DOHH2 (cell line): Measurements from ENCODE around the gene KAZALD1.
A peak's percentile ranks its signal among the peaks of the same experiment; 100 is the strongest.

ENCODE experiments used
- H3F3A ChIP-seq: fragments of 200-600 bp; sonication (generic), shearing (Covaris generic); 2 replicates; pipeline ENCODE4 v1.6.0; 2016; ENCODE audit warnings: antibody characterized with exemption, mild to moderate bottlenecking; ENCODE audit not compliant: control insufficient read depth, insufficient read depth
- H3K27ac ChIP-seq: fragments of 200-600 bp; sonication (generic); 2 replicates; pipeline ENCODE4 v1.5.1; 2014; ENCODE audit warnings: low read depth, mild to moderate bottlenecking, low read length, moderate library complexity
- H3K27me3 ChIP-seq: fragments of 200-600 bp; sonication (generic); 2 replicates; pipeline ENCODE4 v1.6.1; 2014; ENCODE audit warnings: mild to moderate bottlenecking, low read length, mixed read lengths; ENCODE audit not compliant: control insufficient read depth
- H3K36me3 ChIP-seq: fragments of 200-600 bp; sonication (generic); 2 replicates; pipeline ENCODE4 v1.6.1; 2014; ENCODE audit warnings: mild to moderate bottlenecking, low read length, moderate library complexity, mixed read lengths; ENCODE audit not compliant: control insufficient read depth
- H3K4me1 ChIP-seq: fragments of 200-600 bp; sonication (generic); 2 replicates; pipeline ENCODE4 v1.6.1; 2014; ENCODE audit warnings: mild to moderate bottlenecking, low read length, mixed read lengths; ENCODE audit not compliant: control insufficient read depth
- H3K4me2 ChIP-seq: fragments of 200-600 bp; sonication (generic); 2 replicates; pipeline ENCODE4 v1.6.0; 2014; ENCODE audit warnings: mild to moderate bottlenecking, low read length, moderate library complexity
- H3K4me3 ChIP-seq: fragments of 200-600 bp; sonication (generic); 2 replicates; pipeline ENCODE4 v1.5.1; 2014; ENCODE audit warnings: mild to moderate bottlenecking, low read length, mixed read lengths
- H3K79me2 ChIP-seq: fragments of 200-600 bp; sonication (generic); 2 replicates; pipeline ENCODE4 v1.6.1; 2014; ENCODE audit warnings: mild to moderate bottlenecking, low read length, mixed read lengths; ENCODE audit not compliant: control insufficient read depth
- H3K9me2 ChIP-seq: fragments of 200-600 bp; sonication (generic); replicated peaks from 2 replicates; pipeline ENCODE4 v1.6.1; 2014; ENCODE audit warnings: mild to moderate bottlenecking, low read length, mixed read lengths; ENCODE audit not compliant: control insufficient read depth
- H3K9me3 ChIP-seq: fragments of 200-600 bp; sonication (generic); 2 replicates; pipeline ENCODE4 v1.6.1; 2014; ENCODE audit warnings: antibody characterized with exemption, low read length, mixed read lengths; ENCODE audit not compliant: control insufficient read depth, insufficient read depth
- H4K20me1 ChIP-seq: fragments of 200-600 bp; sonication (generic); 2 replicates; pipeline ENCODE4 v1.6.0; 2014; ENCODE audit warnings: low read depth, mild to moderate bottlenecking, antibody characterized with exemption, low read length, moderate library complexity; ENCODE audit not compliant: control insufficient read depth, insufficient read depth
- EZH2phosphoT487 ChIP-seq: fragments of 200-600 bp; sonication (generic); IDR thresholded peaks from 2 replicates; pipeline ENCODE4 v1.6.1; 2017; ENCODE audit warnings: borderline replicate concordance, mild to moderate bottlenecking, antibody characterized with exemption, low read length, moderate library complexity, mixed read lengths
- TF ChIP-seq, protein P1 (sequence below): fragments of 200-600 bp; sonication (generic); IDR thresholded peaks from one replicate; pipeline ENCODE4 v1.5.1; 2014; ENCODE audit warnings: antibody characterized with exemption, mild to moderate bottlenecking, low read depth, low read length; ENCODE audit not compliant: poor library complexity, severe bottlenecking

The KAZALD1 gene

DNA sequence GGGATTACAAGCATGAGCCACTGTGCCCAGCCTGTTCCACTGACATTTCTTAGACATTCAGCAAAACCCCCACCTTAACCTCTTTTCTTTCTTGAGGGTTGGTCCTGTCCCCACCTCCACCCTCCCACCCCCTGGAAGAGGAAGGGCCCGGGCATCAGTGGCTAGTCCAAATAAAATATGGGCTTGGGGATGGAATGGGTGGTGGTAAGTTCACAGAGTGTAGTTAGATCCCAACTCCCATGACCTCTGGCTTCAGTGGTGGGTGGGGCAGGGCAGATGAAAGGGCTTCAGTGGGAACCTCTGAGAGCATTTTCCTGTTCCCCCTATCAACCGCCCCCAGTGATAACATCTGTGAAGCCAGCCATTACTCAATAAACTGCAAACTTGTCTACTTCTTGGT is 20.9 kb upstream of the KAZALD1 start:
- peaks cover 15% of the 10 kb centered on the region; the same call in 1 of the 2 replicates for H3K27me3 ChIP-seq
- H3K4me1 ChIP-seq = peaks cover 15% of the 10 kb centered on the region
- H3K36me3 ChIP-seq = no peaks in the 10 kb centered on the region
- no peak overlapping the region for H3K4me2 ChIP-seq
- TF ChIP-seq EZH2phosphoT487 = no peak
- TF ChIP-seq, protein P1, sequence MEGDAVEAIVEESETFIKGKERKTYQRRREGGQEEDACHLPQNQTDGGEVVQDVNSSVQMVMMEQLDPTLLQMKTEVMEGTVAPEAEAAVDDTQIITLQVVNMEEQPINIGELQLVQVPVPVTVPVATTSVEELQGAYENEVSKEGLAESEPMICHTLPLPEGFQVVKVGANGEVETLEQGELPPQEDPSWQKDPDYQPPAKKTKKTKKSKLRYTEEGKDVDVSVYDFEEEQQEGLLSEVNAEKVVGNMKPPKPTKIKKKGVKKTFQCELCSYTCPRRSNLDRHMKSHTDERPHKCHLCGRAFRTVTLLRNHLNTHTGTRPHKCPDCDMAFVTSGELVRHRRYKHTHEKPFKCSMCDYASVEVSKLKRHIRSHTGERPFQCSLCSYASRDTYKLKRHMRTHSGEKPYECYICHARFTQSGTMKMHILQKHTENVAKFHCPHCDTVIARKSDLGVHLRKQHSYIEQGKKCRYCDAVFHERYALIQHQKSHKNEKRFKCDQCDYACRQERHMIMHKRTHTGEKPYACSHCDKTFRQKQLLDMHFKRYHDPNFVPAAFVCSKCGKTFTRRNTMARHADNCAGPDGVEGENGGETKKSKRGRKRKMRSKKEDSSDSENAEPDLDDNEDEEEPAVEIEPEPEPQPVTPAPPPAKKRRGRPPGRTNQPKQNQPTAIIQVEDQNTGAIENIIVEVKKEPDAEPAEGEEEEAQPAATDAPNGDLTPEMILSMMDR = no peak
- H3K9me3 ChIP-seq = no peaks in the 10 kb centered on the region
- H3K79me2 ChIP-seq = no peaks in the 10 kb centered on the region
- peaks cover 4% of the 10 kb centered on the region for H3F3A ChIP-seq
- no peak overlapping the region for H3K4me3 ChIP-seq
- no peak overlapping the region for H3K27ac ChIP-seq
- no peaks in the 10 kb centered on the region for H3K9me2 ChIP-seq
- H4K20me1 ChIP-seq = no peaks in the 10 kb centered on the region

DNA sequence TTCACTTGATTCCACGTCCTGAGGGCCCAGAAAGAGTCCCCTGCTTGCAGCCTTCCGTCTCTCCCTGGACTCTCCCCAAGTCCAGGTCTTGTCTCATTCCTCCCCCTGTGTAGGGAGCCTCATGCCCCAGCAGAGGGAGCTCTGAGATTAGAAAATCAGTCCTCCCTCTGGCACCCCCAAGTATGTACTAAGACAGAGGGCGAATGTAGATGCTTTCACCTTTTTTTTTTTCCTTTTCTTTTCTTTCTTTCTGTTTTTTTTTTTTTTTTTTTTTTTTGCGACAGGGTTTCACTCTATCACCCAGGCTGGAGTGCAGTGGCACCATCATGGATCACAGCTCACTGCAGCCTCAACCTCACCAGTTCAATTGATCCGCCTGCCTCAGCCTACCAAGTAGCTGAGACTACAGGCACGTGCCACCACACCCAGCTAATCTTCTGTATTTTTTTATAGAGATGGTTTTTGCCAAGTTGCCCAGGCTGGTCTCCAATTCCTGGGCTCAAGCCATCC is 20.5 kb upstream of the KAZALD1 start:
- Histone ChIP-seq H3K79me2 (no peaks in the 10 kb centered on the region), H4K20me1 (no peaks in the 10 kb centered on the region), H3K27me3 (peaks cover 15% of the 10 kb centered on the region; the same call in 1 of the 2 replicates), H3K4me1 (peaks cover 15% of the 10 kb centered on the region), H3K9me2 (no peaks in the 10 kb centered on the region), H3K4me3 (no peak overlapping the region), H3K27ac (no peak overlapping the region), H3K9me3 (no peaks in the 10 kb centered on the region), H3F3A (peaks cover 4% of the 10 kb centered on the region), H3K4me2 (no peak overlapping the region), H3K36me3 (no peaks in the 10 kb centered on the region)
- TF ChIP-seq, protein P1 = peak; percentile 84
- no peak for TF ChIP-seq EZH2phosphoT487

- peaks cover 15% of the 10 kb centered on the region for H3K4me1 ChIP-seq
- TF ChIP-seq, protein P1 = no peak
- no peak for TF ChIP-seq EZH2phosphoT487
- H3K4me3 ChIP-seq = peak overlapping the region; percentile 79
- H3K27ac ChIP-seq = no peak overlapping the region
- no peaks in the 10 kb centered on the region for H3K9me2 ChIP-seq
- H3K9me3 ChIP-seq = no peaks in the 10 kb centered on the region
- peak overlapping the region; percentile 87 for H3K4me2 ChIP-seq
- peaks cover 12% of the 10 kb centered on the region; the same call in 1 of the 2 replicates for H3K27me3 ChIP-seq
- H3F3A ChIP-seq = peaks cover 4% of the 10 kb centered on the region
- no peaks in the 10 kb centered on the region for H3K79me2 ChIP-seq
- no peaks in the 10 kb centered on the region for H3K36me3 ChIP-seq
- no peaks in the 10 kb centered on the region for H4K20me1 ChIP-seq
These were observed 19.7 kb upstream of the KAZALD1 start for GRCh38 chr10:101042118-101042517.
